PC-9 (cell line): Measurements from ENCODE around the gene FOXP1.

ENCODE experiments used
- EZH2 ChIP-seq: fragments of 200-600 bp; sonication (generic); IDR thresholded peaks from 2 replicates; pipeline ENCODE4 v1.8.0; 2017; ENCODE audit warnings: antibody characterized with exemption, low read depth
- TF ChIP-seq, protein P1 (sequence below): fragments of 200-600 bp; sonication (generic); conservative IDR thresholded peaks from 2 replicates; pipeline ENCODE4 v1.6.1; 2017; ENCODE audit warnings: mixed run types, antibody characterized with exemption, mild to moderate bottlenecking, moderate library complexity

DNA sequence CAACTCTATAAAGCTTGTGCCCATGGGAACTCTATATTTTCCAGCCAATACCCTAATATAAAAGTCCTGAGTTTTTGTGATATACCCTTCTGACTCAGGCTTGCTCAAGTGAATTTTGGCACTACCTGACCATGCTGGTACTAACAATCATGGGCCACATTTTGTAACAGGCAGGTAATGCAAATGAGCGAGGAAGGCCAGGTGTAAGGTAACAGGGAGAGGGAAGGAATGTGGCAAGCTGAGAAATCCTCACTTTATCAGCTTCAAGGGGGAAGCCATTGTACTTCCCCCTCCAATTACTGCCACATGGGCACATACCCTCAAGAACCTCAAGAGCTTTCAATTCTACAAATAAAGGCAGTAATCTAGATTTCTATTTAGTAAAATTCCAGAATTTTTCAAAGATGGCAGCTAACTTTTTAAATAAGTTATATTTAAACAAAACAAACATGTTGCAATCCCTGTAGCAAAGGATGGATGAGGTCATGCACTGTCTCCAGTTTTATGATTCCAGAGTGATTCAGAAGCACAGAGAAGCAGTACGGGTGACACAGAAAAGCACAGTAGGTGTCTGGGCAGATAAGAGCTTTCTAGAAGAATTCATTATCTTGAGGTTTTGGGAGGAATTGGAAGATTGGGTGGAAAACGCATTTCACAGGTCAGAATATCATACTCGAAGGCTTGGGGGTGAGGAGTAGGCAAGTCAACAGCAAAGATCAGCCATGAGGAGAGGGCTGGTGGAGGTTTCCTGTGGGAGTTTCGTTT is 87.6 kb downstream of the FOXP1 start:
- TF ChIP-seq, protein P1, sequence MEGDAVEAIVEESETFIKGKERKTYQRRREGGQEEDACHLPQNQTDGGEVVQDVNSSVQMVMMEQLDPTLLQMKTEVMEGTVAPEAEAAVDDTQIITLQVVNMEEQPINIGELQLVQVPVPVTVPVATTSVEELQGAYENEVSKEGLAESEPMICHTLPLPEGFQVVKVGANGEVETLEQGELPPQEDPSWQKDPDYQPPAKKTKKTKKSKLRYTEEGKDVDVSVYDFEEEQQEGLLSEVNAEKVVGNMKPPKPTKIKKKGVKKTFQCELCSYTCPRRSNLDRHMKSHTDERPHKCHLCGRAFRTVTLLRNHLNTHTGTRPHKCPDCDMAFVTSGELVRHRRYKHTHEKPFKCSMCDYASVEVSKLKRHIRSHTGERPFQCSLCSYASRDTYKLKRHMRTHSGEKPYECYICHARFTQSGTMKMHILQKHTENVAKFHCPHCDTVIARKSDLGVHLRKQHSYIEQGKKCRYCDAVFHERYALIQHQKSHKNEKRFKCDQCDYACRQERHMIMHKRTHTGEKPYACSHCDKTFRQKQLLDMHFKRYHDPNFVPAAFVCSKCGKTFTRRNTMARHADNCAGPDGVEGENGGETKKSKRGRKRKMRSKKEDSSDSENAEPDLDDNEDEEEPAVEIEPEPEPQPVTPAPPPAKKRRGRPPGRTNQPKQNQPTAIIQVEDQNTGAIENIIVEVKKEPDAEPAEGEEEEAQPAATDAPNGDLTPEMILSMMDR = no peak
- no peak for TF ChIP-seq EZH2
